ENCODE results near the gene TGM2. TPM values are rescaled to one million over a fixed set of nuclear protein-coding genes. Genes with fewer than 3 reads are reported as not detected.
"Not testable (repeated sequence)": the region's sequence is repeated elsewhere in the genome, so short reads cannot be mapped to it uniquely, and the experiment has no call there.

The TGM2 gene
- polyA plus RNA-seq, 6 donors from 2014 or later = 0.21 to 0.29 TPM; not detected in 4

DNA sequence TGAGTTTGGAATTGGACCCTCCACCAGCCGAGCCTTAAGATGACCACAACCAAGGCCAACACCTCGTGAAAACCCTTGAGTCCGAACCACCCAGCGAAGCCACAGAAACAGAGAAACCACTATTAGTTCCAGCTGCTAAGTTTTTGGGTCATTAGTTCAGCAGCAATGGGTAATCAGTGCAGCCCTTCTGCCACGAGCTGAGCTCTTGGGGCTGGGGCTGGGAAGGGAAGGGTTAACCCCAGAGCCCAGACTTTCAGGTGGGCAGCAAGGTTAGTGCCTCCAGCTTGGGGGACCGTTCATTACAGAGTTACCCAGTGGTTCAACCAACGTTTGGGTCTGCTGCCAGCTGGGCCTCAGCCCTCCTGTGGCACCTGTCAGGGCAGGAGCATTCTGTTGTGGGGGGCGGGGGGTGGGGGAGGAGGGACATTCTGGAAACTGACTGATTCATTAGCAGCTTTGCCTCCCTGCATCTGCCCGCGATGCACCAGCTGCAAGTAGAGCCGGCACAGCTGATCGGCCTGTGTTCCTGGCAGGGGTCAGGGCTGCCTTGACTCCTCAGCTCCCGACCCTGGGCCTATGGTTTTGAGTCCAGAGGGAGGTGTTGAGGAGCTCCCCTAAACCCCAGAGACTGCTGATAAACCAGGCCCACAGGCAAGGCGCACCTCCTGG lies 52.7 kb downstream of the TGM2 start:
- ATAC-seq (ENCODE audit: low read depth in 2 of 2) (no peak), DNase-seq (no peak)
- no peak overlapping the region for H3K4me3 Mint-ChIP-seq
- H3K27me3 Mint-ChIP-seq = no peaks in the 10 kb centered on the region
- H3K36me3 Mint-ChIP-seq = no peaks in the 10 kb centered on the region
- H3K4me1 Mint-ChIP-seq = peaks cover 0 to 4% (median 4%) of the 10 kb centered on the region in 3 donors
- H3K9me3 Mint-ChIP-seq = no peaks in the 10 kb centered on the region
- H3K27ac Mint-ChIP-seq = no peak overlapping the region

DNA sequence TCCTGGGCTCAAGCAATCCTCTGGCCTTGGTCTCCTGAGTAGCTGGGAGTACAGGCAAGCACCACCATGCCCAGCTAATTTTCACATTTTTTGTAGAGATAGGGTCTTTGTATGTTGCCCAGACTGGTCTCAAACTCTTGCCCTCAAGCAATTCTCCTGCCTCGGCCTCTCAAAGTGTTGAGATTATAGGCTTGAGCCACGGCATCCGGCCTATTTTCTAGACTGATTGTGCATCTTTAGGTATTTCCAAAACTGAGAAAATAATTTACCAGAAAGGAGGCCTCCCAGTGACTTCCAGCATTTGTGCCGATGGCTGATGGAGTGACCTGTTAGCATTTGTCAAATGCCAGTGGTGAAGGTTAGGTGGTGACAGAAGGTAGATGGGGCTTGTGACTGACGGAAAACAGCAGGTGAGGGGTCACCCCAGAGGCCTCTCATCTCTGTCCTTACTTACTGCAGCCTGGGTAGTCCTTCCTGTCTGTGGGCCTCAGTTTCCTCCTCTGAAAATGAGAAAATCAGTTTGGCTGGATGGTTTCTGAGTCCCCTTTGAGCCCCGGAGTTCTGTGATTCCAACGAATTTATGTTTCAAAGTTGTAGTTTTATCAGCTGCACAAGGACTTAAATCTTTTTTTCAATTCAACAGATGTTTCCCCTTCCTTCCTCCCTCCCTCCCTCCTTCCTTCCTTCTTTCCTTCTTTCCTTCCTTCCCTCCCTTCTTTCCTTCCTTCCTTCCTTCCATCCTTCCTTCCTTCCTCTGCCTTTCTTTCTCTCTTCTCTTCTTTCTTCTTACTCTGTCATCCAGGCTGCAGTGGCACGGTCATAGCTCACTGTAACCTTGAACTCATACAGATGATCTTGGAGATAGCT lies 53.5 kb downstream of the TGM2 start:
- Mint-ChIP-seq H3K9me3 (peaks cover 0 to 2% (median 0%) of the 10 kb centered on the region in 7 donors), H3K4me3 (no peak overlapping the region), H3K27me3 (no peaks in the 10 kb centered on the region), H3K4me1 (peaks cover 0 to 4% (median 4%) of the 10 kb centered on the region in 3 donors), H3K27ac (peak overlapping the region in 2 of 6 donors; percentile 26 to 59), H3K36me3 (no peaks in the 10 kb centered on the region)
- DNase-seq (no peak), ATAC-seq (ENCODE audit: low read depth in 2 of 2) (no peak)

DNA sequence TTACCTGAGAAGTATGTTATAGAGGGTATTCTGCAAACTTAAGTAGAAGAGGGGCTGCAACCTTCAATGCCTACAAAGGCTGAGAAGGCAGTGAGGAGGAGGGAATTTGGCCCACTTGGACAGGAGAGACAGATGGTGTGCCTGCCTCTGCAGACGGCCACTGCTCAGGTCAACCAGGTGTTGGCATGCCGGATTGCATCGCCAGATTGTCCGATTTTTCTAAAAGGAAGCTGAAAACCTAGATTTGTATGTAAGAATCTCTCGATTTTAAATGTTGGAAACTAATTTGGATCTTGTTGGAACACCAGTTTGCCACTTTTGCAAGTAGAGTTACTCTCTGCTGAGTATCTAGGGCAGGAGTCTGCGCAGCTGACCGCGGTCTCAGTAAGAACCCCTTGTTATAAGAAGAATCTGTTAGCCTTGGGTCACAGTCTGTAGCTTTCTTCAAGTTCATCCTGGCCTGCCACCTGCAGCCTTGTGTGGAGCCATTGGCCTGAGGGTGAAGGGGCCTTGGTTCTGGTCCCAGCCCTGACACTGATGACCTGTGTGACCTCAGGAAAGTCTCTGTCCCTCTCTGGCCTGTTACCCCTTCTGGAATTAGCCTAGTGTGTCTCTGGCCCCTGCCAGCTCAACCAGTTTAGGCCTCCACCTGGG lies 54.4 kb downstream of the TGM2 start:
- H3K4me3 Mint-ChIP-seq = no peak overlapping the region
- peak overlapping the region in 2 of 6 donors; percentile 17 to 73 for H3K27ac Mint-ChIP-seq
- no peaks in the 10 kb centered on the region for H3K36me3 Mint-ChIP-seq
- peaks cover 0 to 2% (median 0%) of the 10 kb centered on the region in 7 donors for H3K9me3 Mint-ChIP-seq
- DNase-seq (no peak), ATAC-seq (ENCODE audit: low read depth in 2 of 2) (no peak)
- no peaks in the 10 kb centered on the region for H3K27me3 Mint-ChIP-seq
- peaks cover 0 to 4% (median 4%) of the 10 kb centered on the region in 3 donors for H3K4me1 Mint-ChIP-seq

DNA sequence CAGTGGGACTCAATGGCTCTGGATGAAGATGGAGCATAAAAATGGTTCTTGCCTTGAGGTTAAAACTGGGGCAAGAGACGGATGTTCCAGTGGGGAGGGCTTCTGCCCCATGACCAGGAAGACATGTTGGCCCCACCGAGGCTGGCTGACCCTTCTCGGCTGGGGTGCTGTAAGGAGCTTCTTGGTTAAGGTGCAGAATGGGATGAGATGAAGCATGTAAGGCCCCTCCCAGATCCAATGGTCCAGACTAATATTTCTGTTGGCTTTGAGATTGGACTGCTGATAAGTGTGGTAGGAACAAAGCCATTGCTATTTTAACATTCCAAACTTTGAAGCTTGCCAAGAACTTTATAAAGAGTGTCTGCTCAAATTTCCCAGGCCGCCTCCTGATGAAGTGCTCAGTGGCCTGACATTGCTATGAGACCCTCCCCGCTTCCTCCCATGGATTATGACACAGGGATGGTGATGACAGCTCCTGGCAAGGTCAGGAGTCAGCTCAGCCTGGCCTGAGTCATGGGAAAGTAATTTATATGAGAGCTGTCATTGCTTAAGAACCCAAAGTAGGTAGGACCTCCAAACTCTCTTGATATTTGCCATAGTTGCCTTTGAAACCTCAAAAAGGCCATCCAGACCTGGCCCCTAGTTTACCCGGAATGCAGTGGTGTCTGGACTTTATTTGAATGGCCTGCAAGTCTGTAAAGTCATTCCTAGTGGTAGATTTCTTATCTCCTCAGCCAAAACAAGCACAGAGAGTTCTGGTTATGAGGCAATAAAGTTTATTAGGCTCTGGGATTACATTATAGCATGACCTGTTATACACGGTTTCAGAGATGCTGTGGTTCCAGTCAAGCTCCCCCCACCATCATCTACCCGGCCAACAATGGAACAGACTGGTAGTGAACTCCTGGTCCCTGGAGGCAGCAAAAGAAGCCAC lies 55.2 kb downstream of the TGM2 start:
- ATAC-seq (ENCODE audit: low read depth in 2 of 2) = no peak
- peaks cover 0 to 2% (median 0%) of the 10 kb centered on the region in 7 donors for H3K9me3 Mint-ChIP-seq
- no peak for DNase-seq
- H3K4me1 Mint-ChIP-seq = peaks cover 0 to 4% (median 0%) of the 10 kb centered on the region in 3 donors
- peak overlapping the region in 2 of 6 donors; percentile 17 to 26 for H3K27ac Mint-ChIP-seq
- no peaks in the 10 kb centered on the region for H3K36me3 Mint-ChIP-seq
- no peaks in the 10 kb centered on the region for H3K27me3 Mint-ChIP-seq
- no peak overlapping the region for H3K4me3 Mint-ChIP-seq

DNA sequence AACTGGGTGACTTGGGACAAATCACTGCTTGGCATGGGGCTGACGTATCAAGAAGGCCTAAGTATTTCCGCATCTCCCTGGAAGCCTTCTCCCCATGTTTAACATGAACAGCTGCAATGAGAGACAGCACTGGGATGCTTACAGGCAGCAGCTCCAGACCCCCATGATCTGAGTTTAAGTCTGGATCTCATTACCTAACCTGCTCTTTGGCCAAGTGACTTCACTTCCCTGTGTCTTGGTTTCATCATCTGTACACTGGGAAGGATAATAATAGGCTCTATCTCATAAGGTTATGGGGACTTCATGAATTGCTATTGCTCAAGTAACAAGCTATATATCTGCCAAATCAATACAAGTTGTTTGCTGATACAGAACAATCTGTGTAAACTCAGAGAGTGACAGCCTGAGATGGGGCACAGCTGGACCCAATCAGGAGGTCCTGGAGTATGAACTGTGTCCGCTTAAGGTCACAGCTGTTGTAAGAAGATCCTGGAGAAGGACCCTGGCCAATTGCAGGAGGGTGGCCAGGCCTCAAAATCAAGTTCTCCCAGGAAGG lies 56.0 kb downstream of the TGM2 start:
- Mint-ChIP-seq H3K4me1 (peaks cover 0 to 4% (median 0%) of the 10 kb centered on the region in 3 donors), H3K27ac (peak overlapping the region in 1 of 6 donors; percentile 70), H3K4me3 (no peak overlapping the region), H3K9me3 (peaks cover 0 to 2% (median 0%) of the 10 kb centered on the region in 7 donors), H3K27me3 (no peaks in the 10 kb centered on the region), H3K36me3 (no peaks in the 10 kb centered on the region)
- DNase-seq = no peak
- no peak for ATAC-seq (ENCODE audit: low read depth in 2 of 2)

DNA sequence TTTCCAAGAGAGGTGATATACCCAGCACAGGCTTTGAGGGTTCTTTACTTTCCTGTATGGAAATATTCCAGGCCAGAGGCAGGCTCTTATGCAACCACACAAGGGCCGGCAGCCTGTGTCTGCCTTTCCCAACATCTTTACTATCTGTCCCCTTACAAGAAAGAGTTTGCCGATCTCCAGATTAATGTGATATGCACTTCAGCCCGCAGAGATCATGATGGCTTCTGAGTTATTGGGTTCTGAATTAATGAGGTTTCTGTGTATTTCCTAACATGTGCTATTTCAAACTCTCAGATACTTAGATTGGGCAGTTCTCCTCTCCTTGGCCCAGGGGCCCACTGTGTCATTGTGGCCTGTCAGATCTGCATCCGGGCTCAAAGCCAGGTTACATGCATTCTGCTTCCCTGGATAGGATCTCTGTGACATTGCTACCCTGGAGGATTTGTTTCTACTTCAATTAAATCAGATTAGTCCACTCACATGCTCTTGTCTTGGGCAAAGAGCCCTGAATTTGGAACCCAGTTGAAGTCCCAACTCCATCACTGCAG lies 56.6 kb downstream of the TGM2 start:
- peak overlapping the region in 1 of 8 donors; percentile 12 for H3K4me3 Mint-ChIP-seq
- ATAC-seq (ENCODE audit: low read depth in 2 of 2) (no peak), DNase-seq (no peak)
- no peaks in the 10 kb centered on the region for H3K36me3 Mint-ChIP-seq
- H3K9me3 Mint-ChIP-seq = peaks cover 0 to 2% (median 0%) of the 10 kb centered on the region in 7 donors
- H3K27me3 Mint-ChIP-seq = no peaks in the 10 kb centered on the region
- peaks cover 0 to 4% (median 0%) of the 10 kb centered on the region in 3 donors for H3K4me1 Mint-ChIP-seq
- H3K27ac Mint-ChIP-seq = no peak overlapping the region

DNA sequence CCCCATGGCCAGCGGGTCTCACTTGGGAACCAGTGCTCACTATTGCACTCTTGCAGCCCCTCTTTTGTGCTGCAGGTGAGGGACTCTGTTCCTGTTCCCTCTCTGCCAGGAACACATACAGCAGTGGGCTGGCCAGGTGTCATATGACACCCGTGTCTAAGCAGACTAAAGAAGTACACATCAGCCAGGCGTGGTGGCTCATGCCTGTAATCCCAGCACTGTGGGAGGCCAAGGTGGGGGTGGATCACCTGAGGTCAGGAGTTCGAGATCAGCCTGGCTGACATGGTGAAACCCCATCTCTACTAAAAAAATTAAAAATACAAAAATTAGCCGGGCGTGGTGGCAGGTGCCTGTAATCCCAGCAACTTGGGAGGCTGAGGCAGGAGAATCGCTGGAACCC lies 57.2 kb downstream of the TGM2 start:
- not testable (repeated sequence) for DNase-seq; H3K36me3 Mint-ChIP-seq; H3K27me3 Mint-ChIP-seq; H3K4me1 Mint-ChIP-seq; H3K27ac Mint-ChIP-seq; H3K4me3 Mint-ChIP-seq; ATAC-seq (ENCODE audit: low read depth in 2 of 2); H3K9me3 Mint-ChIP-seq

DNA sequence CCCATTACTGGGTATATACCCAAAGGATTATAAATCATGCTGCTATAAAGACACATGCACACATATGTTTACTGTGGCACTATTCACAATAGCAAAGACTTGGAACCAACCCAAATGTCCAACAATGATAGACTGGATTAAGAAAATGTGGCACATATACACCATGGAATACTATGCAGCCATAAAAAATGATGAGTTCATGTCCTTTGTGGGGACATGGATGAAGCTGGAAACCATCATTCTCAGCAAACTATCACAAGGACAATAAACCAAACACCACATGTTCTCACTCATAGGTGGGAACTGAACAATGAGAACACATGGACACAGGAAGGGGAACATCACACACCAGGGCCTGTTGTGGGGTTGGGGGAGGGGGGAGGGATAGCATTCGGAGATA lies 57.7 kb downstream of the TGM2 start:
- not testable (repeated sequence) for H3K4me1 Mint-ChIP-seq; H3K36me3 Mint-ChIP-seq; DNase-seq; ATAC-seq (ENCODE audit: low read depth in 2 of 2); H3K27ac Mint-ChIP-seq; H3K27me3 Mint-ChIP-seq; H3K4me3 Mint-ChIP-seq; H3K9me3 Mint-ChIP-seq

DNA sequence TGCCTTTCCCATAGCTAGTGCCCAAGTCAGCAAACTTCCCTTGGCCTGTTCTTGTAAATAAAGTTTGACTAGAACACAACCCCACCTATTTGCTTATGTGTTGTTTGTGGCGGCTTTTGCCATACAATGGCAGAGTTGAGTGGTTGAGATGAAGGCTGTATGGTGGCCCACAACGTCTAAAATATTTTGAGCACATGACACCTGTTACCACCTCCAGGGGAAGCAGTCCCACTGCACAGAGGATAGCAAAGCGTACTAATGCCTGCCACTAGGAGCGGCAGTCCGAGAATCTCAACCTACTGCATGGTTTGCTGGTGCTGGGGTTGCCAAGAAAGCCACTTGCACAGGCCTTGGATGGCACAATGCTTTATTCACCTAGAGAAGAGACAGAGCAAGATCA lies 58.6 kb downstream of the TGM2 start:
- Mint-ChIP-seq H3K27ac (peak overlapping the region in 1 of 6 donors; percentile 26), H3K4me1 (no peaks in the 10 kb centered on the region), H3K9me3 (peaks cover 0 to 2% (median 0%) of the 10 kb centered on the region in 7 donors), H3K36me3 (no peaks in the 10 kb centered on the region), H3K27me3 (no peaks in the 10 kb centered on the region), H3K4me3 (no peak overlapping the region)
- DNase-seq = no peak
- no peak for ATAC-seq (ENCODE audit: low read depth in 2 of 2)

DNA sequence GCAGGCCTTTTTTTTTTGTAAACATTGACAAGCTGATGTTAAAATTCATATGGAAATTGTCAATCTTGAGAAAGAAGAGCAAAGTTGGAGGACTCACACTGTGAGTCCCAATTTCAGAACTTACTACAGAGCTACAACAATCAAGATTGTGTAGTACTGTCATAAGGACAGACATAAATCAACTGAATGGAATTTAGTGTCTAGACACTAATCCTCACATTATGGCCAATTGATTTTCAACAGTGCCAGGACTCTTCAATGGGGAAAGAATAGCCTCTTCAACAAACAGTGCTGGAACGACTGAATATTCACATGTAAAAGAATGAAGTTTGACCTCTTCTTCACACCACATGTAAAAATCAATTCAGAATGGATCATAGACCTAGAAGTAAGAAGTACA lies 60.8 kb downstream of the TGM2 start:
- Mint-ChIP-seq H3K27me3 (no peaks in the 10 kb centered on the region), H3K4me3 (no peak overlapping the region), H3K4me1 (no peaks in the 10 kb centered on the region), H3K36me3 (peaks cover 0 to 16% of the 10 kb centered on the region in 2 donors), H3K9me3 (peaks cover 6 to 17% (median 9%) of the 10 kb centered on the region in 7 donors), H3K27ac (no peak overlapping the region)
- no peak for ATAC-seq (ENCODE audit: low read depth in 2 of 2)
- DNase-seq = no peak

DNA sequence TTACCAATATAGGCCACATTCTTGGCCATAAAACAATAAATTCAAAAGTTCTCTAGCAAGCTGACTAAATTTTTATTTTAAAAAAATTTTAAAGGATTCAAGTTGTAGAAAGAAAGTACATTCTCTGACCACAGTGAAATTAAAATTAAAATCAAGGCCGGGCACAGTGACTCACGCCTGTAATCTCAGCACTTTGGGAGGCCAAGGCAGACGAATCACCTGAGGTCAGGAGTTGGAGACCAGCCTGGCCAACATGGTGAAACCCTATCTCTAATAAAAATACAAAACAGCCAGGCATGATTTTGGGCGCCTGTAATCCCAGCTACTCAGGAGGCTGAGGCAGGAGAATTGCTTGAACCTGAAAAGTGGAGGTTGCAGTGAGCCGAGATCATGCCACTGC lies 62.9 kb downstream of the TGM2 start:
- H3K9me3 Mint-ChIP-seq = peaks cover 6 to 17% (median 9%) of the 10 kb centered on the region in 7 donors
- H3K27ac Mint-ChIP-seq; DNase-seq; H3K27me3 Mint-ChIP-seq; H3K4me3 Mint-ChIP-seq; ATAC-seq (ENCODE audit: low read depth in 2 of 2); H3K4me1 Mint-ChIP-seq: not testable (repeated sequence)
- H3K36me3 Mint-ChIP-seq = peaks cover 0 to 16% of the 10 kb centered on the region in 2 donors

DNA sequence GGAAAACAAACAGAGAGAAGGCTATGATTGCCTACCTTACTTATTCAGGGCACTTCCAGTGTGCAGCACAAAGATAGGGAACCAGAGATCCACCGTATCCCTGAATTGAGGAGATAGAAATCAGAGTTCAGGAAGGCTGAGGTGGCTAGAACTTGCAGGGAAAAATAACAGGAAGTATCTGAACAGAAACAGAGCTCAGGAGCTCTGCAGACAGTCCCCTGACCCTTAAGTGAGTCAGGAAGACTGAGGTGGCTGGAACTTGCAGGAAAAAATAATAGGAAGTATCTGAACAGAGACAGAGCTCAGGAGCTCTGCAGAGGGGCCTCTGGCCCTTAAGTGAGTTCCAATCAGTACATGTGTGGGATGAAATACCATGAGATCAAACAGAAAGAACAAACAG lies 66.1 kb downstream of the TGM2 start:
- peaks cover 0 to 16% of the 10 kb centered on the region in 2 donors for H3K36me3 Mint-ChIP-seq
- ATAC-seq (ENCODE audit: low read depth in 2 of 2) = no peak
- H3K27ac Mint-ChIP-seq = no peak overlapping the region
- H3K27me3 Mint-ChIP-seq = no peaks in the 10 kb centered on the region
- no peak for DNase-seq
- H3K4me1 Mint-ChIP-seq = peaks cover 17 to 36% (median 18%) of the 10 kb centered on the region in 3 donors
- peaks cover 6 to 17% (median 9%) of the 10 kb centered on the region in 7 donors for H3K9me3 Mint-ChIP-seq
- H3K4me3 Mint-ChIP-seq = no peak overlapping the region
